GM20000 (cell line): ENCODE data around the gene TMPRSS3.

ENCODE experiments used
- DNase-seq: peaks from one replicate; pipeline ENCODE4 v3.0.0; 2012; ENCODE audit warnings: low spot score
- TF ChIP-seq, protein P1 (sequence below): IDR thresholded peaks from 2 replicates; pipeline ENCODE4 v1.5.1; 2012; ENCODE audit warnings: mild to moderate bottlenecking, control low read depth; ENCODE audit errors: extremely low read depth, missing control alignments

Gene TMPRSS3

DNA sequence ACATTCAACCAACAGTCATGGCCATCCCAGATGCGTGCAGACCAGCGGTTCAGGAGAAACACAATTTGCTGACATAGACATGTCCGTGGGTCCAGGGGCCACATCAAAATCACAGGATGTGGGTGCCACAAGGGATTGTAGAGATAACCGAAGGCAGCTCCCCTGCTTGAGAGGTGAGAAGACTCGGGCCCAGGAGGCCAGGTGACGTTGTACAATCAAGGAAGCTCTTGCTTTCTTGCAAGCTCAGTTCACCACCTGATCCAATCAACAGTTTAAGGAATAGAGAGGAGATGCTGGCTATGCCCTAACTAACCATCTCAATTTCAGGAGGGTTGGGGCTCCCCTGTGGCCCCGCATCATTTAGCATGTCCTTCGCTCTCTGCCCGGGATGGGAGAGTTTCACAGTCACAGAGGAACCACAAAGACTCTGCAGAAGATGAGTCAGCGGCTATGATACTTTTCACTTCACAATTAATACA lies 27.4 kb upstream of the TMPRSS3 start:
- peak; percentile 59 for DNase-seq

DNA sequence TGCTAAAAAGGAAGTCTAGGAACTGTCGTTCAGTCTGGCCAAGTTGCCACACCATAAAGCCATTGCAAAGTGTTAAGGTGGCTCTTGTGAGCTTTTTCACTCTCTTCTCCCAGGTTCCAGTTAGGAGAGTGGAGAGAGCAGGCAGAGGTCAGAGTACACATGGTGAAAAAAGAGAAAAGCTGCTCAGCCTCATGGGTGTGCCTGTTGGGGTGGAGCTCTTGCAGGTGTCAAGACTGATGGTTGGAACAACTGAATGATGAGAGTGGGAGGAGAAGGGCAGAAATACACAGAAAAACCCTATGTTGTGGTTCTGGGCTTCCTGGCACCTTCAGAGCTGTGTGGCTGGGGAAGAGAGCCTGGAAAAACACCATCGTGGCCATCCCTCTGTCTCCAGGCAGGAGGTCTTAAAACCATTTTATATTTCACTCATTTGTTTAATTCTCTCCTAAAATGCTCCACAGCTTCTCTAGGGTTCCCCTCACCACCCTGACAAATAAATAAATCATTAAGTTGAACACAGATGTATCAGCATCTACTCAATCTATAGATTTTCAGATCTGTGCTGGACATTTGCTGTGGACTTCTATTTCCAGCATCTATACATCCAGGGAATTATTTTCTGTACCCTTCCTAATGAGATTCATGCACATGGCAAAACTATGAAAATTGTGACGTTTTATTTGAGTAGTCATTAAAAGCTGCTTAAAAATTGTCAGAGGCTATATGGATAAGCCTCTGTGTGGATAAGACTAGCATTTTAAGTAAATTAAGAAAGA lies 25.4 kb upstream of the TMPRSS3 start:
- DNase-seq, result no peak
- TF ChIP-seq, protein P1, sequence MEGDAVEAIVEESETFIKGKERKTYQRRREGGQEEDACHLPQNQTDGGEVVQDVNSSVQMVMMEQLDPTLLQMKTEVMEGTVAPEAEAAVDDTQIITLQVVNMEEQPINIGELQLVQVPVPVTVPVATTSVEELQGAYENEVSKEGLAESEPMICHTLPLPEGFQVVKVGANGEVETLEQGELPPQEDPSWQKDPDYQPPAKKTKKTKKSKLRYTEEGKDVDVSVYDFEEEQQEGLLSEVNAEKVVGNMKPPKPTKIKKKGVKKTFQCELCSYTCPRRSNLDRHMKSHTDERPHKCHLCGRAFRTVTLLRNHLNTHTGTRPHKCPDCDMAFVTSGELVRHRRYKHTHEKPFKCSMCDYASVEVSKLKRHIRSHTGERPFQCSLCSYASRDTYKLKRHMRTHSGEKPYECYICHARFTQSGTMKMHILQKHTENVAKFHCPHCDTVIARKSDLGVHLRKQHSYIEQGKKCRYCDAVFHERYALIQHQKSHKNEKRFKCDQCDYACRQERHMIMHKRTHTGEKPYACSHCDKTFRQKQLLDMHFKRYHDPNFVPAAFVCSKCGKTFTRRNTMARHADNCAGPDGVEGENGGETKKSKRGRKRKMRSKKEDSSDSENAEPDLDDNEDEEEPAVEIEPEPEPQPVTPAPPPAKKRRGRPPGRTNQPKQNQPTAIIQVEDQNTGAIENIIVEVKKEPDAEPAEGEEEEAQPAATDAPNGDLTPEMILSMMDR, result no peak

More for the DNA sequence above, 27.4 kb upstream of the TMPRSS3 start:
- TF ChIP-seq, protein P1, result no peak

DNA sequence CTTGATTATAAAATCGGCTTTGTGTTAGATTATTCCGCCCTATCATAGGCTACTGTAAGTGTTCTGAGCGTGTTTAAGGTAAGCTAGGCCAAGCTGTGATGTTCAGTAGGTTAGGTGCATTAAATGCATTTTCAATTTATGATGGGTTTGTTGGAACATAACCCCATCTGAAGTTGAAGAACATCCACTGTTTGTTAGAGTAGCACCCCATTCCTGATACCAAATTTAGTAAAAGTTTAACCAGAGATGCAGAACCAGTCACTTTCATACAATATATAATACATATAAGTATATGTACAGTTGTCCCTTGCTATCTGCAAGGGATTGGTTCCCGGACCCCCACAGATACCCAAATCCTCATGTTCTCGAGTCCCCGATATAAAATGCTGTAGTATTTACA lies 24.0 kb upstream of the TMPRSS3 start:
- TF ChIP-seq, protein P1, result no peak
- no peak for DNase-seq

DNA sequence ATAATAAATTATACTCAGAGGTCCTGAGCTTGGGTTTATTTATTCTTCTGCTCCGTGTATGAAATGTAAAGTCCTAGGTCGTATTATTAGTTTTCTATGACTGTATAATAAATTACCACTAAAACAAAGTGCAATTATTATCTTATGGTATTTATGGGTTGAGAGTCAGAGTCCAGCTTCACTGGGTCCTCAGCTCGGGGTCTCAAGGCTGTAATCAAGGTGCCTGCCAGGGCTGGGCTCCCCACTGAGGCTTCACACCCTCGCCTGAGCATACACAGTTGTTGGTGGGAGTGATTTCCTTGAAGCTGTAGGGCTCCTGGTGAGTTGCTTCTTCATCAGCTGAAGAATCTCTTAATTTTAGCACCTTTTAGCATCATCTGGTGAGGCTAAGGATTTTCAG lies 23.0 kb upstream of the TMPRSS3 start:
- DNase-seq, result no peak
- TF ChIP-seq, protein P1, result no peak

DNA sequence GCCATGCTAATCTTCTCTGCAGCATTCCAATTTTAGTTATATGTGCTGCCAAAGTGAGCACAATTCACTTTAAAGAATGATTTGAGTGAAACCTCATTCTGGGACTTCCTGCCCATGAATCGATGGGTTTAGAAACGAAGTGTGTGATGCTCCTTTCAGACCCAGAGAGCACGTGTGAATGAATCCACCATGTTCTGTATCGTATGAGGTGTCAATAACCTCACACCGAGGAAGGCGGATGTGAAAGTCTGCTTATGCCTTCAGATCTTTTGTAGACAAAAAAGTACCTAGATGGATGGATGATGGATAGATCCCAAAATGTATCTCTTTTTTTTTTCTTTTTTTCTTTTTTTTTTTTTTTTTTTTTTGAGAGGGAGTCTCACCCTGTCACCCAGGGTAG lies 21.7 kb upstream of the TMPRSS3 start:
- TF ChIP-seq, protein P1, result no peak
- peak; percentile 40 for DNase-seq

DNA sequence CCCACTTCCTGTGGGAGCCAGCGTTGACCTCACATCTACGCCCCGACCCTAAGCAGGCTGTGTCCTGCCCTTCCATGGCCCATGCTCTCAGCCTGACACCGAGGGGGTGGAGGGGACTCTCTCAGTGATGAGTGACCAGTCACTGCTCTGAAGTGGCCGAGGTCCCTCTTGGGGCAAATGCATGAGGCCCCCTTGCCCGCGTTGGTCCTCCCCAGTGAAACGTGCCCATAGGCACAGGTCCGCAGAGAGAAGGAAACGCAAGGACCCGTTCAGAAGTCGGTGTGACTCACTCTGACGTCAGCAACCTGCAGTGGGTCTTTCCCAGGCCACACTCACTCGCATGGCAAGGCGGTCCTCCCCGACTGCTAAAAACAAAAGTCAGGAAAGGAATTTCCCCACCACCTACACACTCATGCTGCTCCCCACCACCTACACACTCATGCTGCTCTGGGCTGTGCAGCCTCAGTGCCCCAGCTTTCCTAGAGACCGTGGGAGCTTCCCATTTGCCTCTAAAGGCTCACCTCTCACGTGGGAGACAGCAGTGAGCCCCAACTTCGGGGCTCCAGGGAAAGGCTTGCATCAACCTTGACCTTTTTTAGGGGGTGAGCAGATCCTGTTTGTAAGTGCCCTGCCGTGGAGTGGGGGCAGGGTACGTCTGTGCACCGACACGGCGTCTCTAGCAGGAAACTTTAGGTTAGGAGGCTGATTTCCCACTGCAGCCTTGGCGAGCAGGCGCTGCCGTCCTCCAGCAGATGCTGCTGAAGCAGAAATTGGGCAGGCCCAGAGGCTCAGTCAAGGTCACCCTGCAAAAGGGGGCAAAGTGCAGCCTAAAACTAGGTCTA lies 19.3 kb upstream of the TMPRSS3 start:
- peak; percentile 87 for DNase-seq
- TF ChIP-seq, protein P1, result no peak

DNA sequence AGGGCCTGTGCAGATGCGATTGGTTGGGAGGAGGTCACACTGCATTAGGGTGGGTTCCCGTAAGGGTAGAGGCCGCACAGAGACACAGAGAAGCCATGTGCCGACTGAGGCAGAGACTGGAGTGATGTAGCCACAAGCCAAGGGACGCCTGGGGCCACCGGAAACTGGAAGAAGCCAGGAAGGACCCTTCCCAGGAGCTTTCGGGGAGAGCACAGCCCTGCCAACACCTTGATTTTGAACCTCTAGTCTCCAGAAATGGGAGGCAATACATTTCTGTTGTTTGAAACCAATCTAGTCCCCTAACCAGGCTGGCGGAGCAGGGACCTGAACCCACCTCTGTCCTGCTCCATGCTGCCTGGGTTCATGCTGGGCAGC lies 18.7 kb upstream of the TMPRSS3 start:
- no peak for DNase-seq
- TF ChIP-seq, protein P1, result no peak
